ENCODE data around the gene UNC13D.

DNA sequence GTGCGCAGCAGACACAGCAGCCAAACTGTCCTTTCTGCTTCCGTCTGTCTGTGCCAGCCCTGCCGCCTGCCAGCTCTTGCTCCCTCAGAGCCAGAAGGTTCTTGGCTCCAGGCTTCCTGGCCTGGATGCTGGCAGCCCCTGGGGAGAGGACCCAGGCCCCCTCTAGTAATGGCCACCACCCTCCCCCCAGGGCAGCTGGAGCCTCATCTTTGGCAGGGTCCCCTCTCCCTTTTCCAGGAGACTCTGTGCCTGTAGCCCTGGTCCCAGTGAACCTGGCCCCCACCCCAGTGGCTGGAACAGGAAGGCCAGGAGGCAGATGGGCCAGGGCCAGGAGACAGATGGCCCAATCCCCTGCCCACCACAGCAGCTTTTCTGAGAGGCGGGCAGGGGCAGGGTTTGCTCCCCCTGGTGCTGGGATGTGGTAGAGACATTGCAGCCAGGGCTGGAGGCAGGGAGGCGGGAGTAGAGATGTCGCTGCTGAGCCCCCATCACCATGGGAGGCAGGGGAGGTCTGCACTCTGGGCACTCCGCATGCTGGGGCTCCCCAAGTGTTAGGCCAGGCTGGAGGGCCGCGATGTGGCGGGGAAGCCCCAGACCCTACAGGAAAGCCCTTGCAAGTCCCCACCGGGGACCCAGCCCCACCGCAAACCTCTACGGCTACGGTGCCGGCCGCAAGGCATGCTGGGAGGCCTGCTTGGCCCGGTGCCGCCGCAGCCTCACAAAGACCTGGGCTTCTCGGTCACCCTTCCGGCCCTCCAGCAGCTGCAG is 16.7 kb downstream of the UNC13D start:
- TF ChIP-seq CREB1 (IDR thresholded peaks at IDR 0.05; ENCODE audit: low read depth) (no peak), EGR1 (IDR thresholded peaks at IDR 0.05) (no peak), EP300 (IDR thresholded peaks at IDR 0.05; ENCODE audit: borderline replicate concordance) (no peak), YY1 (IDR thresholded peaks at IDR 0.05; ENCODE audit: low read depth) (no peak), RAD21 (IDR thresholded peaks at IDR 0.05; ENCODE audit: low read depth) (peak; percentile 10; the same call in 1 of the 2 replicates), TAF1 (IDR thresholded peaks at IDR 0.05; ENCODE audit: low read depth) (no peak)

Measured in Ishikawa (cell line).